Panc1 (cell line): ENCODE results near the gene MFN1. TPM values are rescaled to one million over a fixed set of nuclear protein-coding genes. Genes with fewer than 3 reads are reported as not detected.

ENCODE experiments used
- ATAC-seq: fragments of 200-7000 bp; cut with Tn5 transposase; 2 replicates; pipeline ENCODE4 v1.9.1; 2020; ENCODE audit warnings: mild to moderate bottlenecking, moderate library complexity
- BruUV-seq: library from RNA; stranded (reverse); fragments of 400-500 nt; replicated peaks from 2 replicates; lab custom pipeline; 2021; lab: Mats Ljungman, UMichigan
- CTCF ChIA-PET: fragments of 300-600 bp; sonication (Branson Sonifier 250); formaldehyde crosslinking; loops from one replicate; lab custom pipeline; 2022; ENCODE audit warnings: antibody characterized with exemption; lab: Charles Lee
- POLR2A ChIA-PET: fragments of 300-600 bp; sonication (Branson Sonifier 250); formaldehyde crosslinking; loops from one replicate; lab custom pipeline; 2022; ENCODE audit warnings: antibody characterized with exemption; lab: Charles Lee
- DNase-seq: peaks from one replicate; pipeline ENCODE4 v3.0.0-alpha.2; 2010; ENCODE audit warnings: low read depth, low spot score
- H3K27ac ChIP-seq: 2 replicates; pipeline ENCODE4 v1.5.1; 2011; ENCODE audit warnings: mild to moderate bottlenecking, low read length, inconsistent platforms
- H3K27me3 ChIP-seq: fragments of 200-500 bp; sonication (Bioruptor generic); 2 replicates; pipeline ENCODE4 v1.6.0; 2014; ENCODE audit warnings: low read length, inconsistent platforms; ENCODE audit not compliant: control insufficient read depth, insufficient read depth
- H3K36me3 ChIP-seq: fragments of 200-500 bp; sonication (Bioruptor generic); 2 replicates; pipeline ENCODE4 v1.5.1; 2014; ENCODE audit warnings: inconsistent platforms, mild to moderate bottlenecking, low read length, moderate library complexity; ENCODE audit not compliant: control insufficient read depth, insufficient read depth
- H3K4me1 ChIP-seq: 2 replicates; pipeline ENCODE4 v1.5.1; 2011; ENCODE audit warnings: inconsistent platforms, mild to moderate bottlenecking, low read length, moderate library complexity; ENCODE audit not compliant: control insufficient read depth, insufficient read depth
- H3K4me3 ChIP-seq, 2 experiments: 2 replicates each; pipeline ENCODE4 v1.5.1; 2011 to 2012; ENCODE audit warnings: low read depth in 2 of 2, low read length in 2 of 2, mild to moderate bottlenecking in 2 of 2, inconsistent platforms in 1 of 2, moderate library complexity in 1 of 2
- H3K9me3 ChIP-seq: fragments of 200-500 bp; sonication (Bioruptor generic); 2 replicates; pipeline ENCODE4 v1.5.1; 2014; ENCODE audit warnings: low read depth, mild to moderate bottlenecking, inconsistent platforms, low read length, moderate library complexity; ENCODE audit not compliant: control insufficient read depth, insufficient read depth
- CTCF ChIP-seq: fragments of 450-650 bp; IDR thresholded peaks from 2 replicates; pipeline ENCODE4 v1.5.1; 2017; ENCODE audit warnings: mild to moderate bottlenecking
- POLR2AphosphoS5 ChIP-seq: IDR thresholded peaks from 2 replicates; pipeline ENCODE4 v1.6.1; 2012; ENCODE audit warnings: mild to moderate bottlenecking, low read depth, low read length, moderate library complexity
- REST ChIP-seq, 2 experiments: IDR thresholded peaks; 2 replicates each; pipeline ENCODE4 v1.6.1; 2011 to 2012; ENCODE audit warnings: low read depth in 2 of 2, control low read depth in 1 of 2, low read length in 1 of 2, mild to moderate bottlenecking in 1 of 2, moderate library complexity in 1 of 2; ENCODE audit not compliant: insufficient read depth in 1 of 2
- SIN3A ChIP-seq: IDR thresholded peaks from 2 replicates; pipeline ENCODE4 v1.6.1; 2012; ENCODE audit warnings: low read depth, mild to moderate bottlenecking, low read length, moderate library complexity, borderline replicate concordance; ENCODE audit not compliant: insufficient read depth
- TCF7L2 ChIP-seq: IDR thresholded peaks from 2 replicates; pipeline ENCODE4 v1.6.1; 2011; ENCODE audit warnings: mild to moderate bottlenecking, low read depth, low read length, inconsistent platforms
- in situ Hi-C: cut with HindIII; loops from 2 replicates; pipeline ENCODE4 v1.10.0; 2016; ENCODE audit warnings: low sequenced_read_pairs, low pct_unique_long_range_greater_than_20kb
- intact Hi-C: fragments of 100-400 bp; cut with micrococcal nuclease; formaldehyde crosslinking; loops from one replicate; pipeline ENCODE4 v1.10.0; 2022; ENCODE audit not compliant: unreplicated experiment
- total RNA-seq: library from RNA; stranded (reverse); gene quantifications from one replicate; pipeline ENCODE4 v1.2.1, GENCODE V29; 2021; ENCODE audit not compliant: unreplicated experiment

The MFN1 gene
- total RNA-seq, 1 experiment from 2014 or later, result 73.5 TPM

- H3K4me1 ChIP-seq, result peaks cover 20% of the 10 kb centered on the region
- H3K27ac ChIP-seq, result peak overlapping the region; percentile 95
- CTCF ChIA-PET, result interaction anchor here (0.6 to 1.4 kb wide), 3 partner anchors 175 to 885 kb away, joined by 3 to 5 read pairs (median 3); no protein-coding TSS in a partner anchor
- in situ Hi-C loops, result no loop called here
- POLR2A ChIA-PET, result no interaction called here
- no peaks in the 10 kb centered on the region for H3K9me3 ChIP-seq
- DNase-seq (peak; percentile 43), ATAC-seq (no peak)
- H3K4me3 ChIP-seq, result peak overlapping the region; percentile 87 to 89
- no TSS peak for BruUV-seq
- H3K36me3 ChIP-seq, result no peaks in the 10 kb centered on the region; the same call in 1 of the 2 replicates
- H3K27me3 ChIP-seq, result no peaks in the 10 kb centered on the region
- no peak for TF ChIP-seq TCF7L2
- no peak for TF ChIP-seq REST (IDR thresholded peaks at IDR 0.05; ENCODE audit: insufficient read depth in 1 of 2, low read depth in 2 of 2, low read length in 1 of 2)
- no peak for TF ChIP-seq POLR2AphosphoS5
- peak; percentile 75 for TF ChIP-seq CTCF
- TF ChIP-seq SIN3A, result no peak
- intact Hi-C loops, result loop anchor here (5.0 kb wide), 1 partner anchor 241 kb away; the partner anchor contains the start of gene ACTL6A
These were observed 25.7 kb upstream of the MFN1 start for GRCh38 chr3:179321668-179322285.

- BruUV-seq, result no TSS peak
- H3K27me3 ChIP-seq, result no peaks in the 10 kb centered on the region
- ChIA-PET POLR2A (no interaction called here), CTCF (interaction anchor here (0.6 to 1.4 kb wide), 3 partner anchors 176 to 886 kb away, joined by 3 to 5 read pairs (median 3); no protein-coding TSS in a partner anchor)
- H3K9me3 ChIP-seq, result no peaks in the 10 kb centered on the region
- in situ Hi-C loops (no loop called here), intact Hi-C loops (loop anchor here (5.0 kb wide), 1 partner anchor 240 kb away; the partner anchor contains the start of gene ACTL6A)
- peak; percentile 33 for DNase-seq
- no peak; a peak in 1 of 4 replicates for TF ChIP-seq REST (IDR thresholded peaks at IDR 0.05; ENCODE audit: insufficient read depth in 1 of 2, low read depth in 2 of 2, low read length in 1 of 2)
- peak; percentile 96 for TF ChIP-seq CTCF
- 0 out of 2 replicates have a peak, but pooled peaks have one; percentile 18 for TF ChIP-seq TCF7L2
- TF ChIP-seq POLR2AphosphoS5, result peak; percentile 70
- no peak; the same call in 1 of the 2 replicates for TF ChIP-seq SIN3A
- H3K4me3 ChIP-seq, result peak within 1 kb of the TSS; percentile 87 to 89
- peak within 1 kb of the TSS; percentile 95 for H3K27ac ChIP-seq
- H3K4me1 ChIP-seq, result peaks cover 20% of the 10 kb centered on the region
- H3K36me3 ChIP-seq, result peaks cover 4% of the 10 kb centered on the region
- peak; percentile 95 for ATAC-seq
These were observed 25.0 kb upstream of the MFN1 start, which contains the start of gene ZNF639 for GRCh38 chr3:179322286-179323196. Gene ZNF639 (plus strand): TSS chr3:179323031. CDS start chr3:179328294, 5,263 bp downstream.
